ENCODE data around the gene NR3C1.
"Not testable (repeated sequence)": the region's sequence is repeated elsewhere in the genome, so short reads cannot be mapped to it uniquely, and the experiment has no call there.

NR3C1 gene

DNA sequence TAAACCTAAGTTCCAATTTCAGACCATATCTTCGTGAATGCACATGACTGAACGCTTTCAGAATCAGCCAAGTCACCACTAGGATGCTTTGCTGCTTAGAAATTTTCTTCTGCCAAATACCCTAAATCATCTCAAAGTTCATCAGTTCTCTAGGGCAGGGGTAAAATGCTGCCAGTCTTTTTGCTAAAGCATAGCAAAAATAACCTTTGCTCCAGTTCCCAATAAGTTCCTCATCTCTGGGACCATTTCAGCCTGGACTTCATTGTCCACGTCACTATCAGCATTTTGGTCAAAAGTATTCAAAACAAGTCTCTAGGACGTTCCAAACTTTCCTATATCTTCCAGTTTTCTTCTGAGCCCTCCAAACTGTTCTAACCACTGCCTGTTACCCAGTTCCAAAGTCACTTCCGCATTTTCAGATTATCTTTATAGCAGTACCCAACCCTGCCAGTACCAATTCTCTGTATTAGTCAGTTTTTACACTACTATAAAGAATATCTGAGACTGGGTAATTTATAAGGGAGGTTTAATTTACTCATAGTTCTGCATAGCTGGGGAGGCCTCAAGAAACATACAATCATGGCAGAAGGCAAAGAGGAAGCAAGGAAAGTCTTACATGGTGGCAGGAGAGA lies 74.8 kb downstream of the NR3C1 start:
- TF ChIP-seq, protein P1, sequence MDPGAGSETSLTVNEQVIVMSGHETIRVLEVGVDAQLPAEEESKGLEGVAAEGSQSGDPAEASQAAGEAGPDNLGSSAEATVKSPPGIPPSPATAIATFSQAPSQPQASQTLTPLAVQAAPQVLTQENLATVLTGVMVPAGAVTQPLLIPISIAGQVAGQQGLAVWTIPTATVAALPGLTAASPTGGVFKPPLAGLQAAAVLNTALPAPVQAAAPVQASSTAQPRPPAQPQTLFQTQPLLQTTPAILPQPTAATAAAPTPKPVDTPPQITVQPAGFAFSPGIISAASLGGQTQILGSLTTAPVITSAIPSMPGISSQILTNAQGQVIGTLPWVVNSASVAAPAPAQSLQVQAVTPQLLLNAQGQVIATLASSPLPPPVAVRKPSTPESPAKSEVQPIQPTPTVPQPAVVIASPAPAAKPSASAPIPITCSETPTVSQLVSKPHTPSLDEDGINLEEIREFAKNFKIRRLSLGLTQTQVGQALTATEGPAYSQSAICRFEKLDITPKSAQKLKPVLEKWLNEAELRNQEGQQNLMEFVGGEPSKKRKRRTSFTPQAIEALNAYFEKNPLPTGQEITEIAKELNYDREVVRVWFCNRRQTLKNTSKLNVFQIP (CRISPR knock-in tag; IDR thresholded peaks at IDR 0.05; ENCODE audit: borderline replicate concordance, low read depth): no peak
- TF ChIP-seq TOX (CRISPR knock-in tag; IDR thresholded peaks at IDR 0.05; ENCODE audit: borderline replicate concordance) (no peak), RARB (CRISPR knock-in tag; IDR thresholded peaks at IDR 0.05) (no peak), ZC3H10 (CRISPR knock-in tag; IDR thresholded peaks at IDR 0.05) (no peak), ESRRG (CRISPR knock-in tag; IDR thresholded peaks at IDR 0.05) (no peak), GLIS3 (CRISPR knock-in tag; IDR thresholded peaks at IDR 0.05) (no peak), ZNF70 (CRISPR knock-in tag; IDR thresholded peaks at IDR 0.05) (no peak), ZNF565 (CRISPR knock-in tag; conservative IDR thresholded peaks at IDR 0.05; ENCODE audit: low read depth) (no peak), SNAI2 (CRISPR knock-in tag; IDR thresholded peaks at IDR 0.05) (no peak), ISL1 (CRISPR knock-in tag; IDR thresholded peaks at IDR 0.05) (no peak), PPARA (CRISPR knock-in tag; IDR thresholded peaks at IDR 0.05; ENCODE audit: borderline replicate concordance) (no peak)
- TF ChIP-seq, protein P2, sequence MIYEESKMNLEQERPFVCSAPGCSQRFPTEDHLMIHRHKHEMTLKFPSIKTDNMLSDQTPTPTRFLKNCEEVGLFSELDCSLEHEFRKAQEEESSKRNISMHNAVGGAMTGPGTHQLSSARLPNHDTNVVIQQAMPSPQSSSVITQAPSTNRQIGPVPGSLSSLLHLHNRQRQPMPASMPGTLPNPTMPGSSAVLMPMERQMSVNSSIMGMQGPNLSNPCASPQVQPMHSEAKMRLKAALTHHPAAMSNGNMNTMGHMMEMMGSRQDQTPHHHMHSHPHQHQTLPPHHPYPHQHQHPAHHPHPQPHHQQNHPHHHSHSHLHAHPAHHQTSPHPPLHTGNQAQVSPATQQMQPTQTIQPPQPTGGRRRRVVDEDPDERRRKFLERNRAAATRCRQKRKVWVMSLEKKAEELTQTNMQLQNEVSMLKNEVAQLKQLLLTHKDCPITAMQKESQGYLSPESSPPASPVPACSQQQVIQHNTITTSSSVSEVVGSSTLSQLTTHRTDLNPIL (CRISPR knock-in tag; IDR thresholded peaks at IDR 0.05; ENCODE audit: low read depth): no peak
- TF ChIP-seq, protein P3, sequence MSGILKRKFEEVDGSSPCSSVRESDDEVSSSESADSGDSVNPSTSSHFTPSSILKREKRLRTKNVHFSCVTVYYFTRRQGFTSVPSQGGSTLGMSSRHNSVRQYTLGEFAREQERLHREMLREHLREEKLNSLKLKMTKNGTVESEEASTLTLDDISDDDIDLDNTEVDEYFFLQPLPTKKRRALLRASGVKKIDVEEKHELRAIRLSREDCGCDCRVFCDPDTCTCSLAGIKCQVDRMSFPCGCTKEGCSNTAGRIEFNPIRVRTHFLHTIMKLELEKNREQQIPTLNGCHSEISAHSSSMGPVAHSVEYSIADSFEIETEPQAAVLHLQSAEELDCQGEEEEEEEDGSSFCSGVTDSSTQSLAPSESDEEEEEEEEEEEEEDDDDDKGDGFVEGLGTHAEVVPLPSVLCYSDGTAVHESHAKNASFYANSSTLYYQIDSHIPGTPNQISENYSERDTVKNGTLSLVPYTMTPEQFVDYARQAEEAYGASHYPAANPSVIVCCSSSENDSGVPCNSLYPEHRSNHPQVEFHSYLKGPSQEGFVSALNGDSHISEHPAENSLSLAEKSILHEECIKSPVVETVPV (CRISPR knock-in tag; IDR thresholded peaks at IDR 0.05): no peak
- ATAC-seq: no peak

DNA sequence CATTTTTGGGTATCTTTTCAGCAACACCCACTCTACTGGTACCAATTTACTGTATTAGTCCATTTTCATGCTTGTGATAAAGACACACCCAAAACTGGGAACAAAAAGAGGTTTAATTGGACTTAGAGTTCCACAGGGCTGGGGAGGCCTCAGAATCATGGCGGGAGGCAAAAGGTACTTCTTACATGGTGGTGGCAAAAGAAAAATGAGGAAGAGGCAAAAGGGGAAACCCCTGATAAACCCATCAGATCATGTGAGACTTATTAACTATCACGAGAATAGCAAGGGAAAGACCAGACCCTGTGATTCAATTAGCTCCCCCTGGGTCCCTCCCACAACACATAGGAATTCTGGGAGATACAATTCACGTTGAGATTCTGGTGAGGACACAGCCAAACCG lies 78.4 kb downstream of the NR3C1 start:
- not testable (repeated sequence) for ATAC-seq

DNA sequence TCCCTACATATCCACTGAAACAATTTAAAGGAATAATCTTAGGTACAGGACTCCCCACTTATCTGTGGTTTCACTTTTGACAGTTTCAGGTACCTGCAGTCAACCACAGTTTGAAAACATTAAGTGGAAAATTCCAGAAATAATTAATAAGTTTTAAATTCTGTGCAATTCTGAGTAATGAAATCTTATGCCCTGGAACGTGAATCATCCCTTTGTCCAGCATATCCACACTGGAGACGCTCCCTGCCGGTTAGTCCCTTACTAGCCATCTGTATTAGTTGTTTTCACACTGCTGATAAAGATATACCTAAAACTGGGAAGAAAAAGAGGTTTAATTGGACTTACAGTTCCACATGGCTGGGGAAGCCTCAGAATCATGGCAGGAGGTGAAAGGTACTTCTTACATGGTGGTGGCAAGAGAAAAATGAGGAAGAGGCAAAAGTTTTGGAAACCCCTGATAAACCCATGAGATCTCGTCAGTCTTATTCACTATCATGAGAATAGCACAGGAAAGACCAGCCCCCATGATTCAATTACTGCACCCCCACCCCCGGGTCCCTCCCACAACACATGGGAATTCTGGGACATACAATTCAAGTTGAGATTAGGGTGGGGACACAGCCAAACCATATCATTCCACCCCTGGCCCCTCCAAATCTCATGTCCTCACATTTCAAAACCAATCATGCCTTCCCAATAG lies 80.4 kb downstream of the NR3C1 start:
- peak; percentile 68 for ATAC-seq

DNA sequence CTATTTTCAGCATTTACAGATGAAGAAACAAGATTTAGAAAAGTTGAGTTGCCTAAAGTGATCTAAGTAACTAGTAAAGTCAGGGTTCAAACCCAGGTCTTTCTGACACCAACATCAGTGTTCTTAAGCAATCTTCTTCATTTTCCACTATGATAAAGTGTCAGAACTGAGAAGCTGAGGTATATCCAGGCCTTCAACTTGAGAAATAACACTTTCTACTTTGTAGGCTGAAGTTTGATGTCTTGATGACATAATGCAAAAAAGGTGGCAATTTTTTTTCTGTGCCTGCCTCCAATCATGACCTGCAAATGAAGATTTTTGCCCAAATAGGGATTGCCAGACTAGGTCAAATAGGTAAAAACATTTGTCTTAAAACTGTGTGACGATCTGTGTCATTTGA lies 81.3 kb downstream of the NR3C1 start:
- no peak for TF ChIP-seq ZNF70 (CRISPR knock-in tag; IDR thresholded peaks at IDR 0.05)
- TF ChIP-seq ISL1 (CRISPR knock-in tag; IDR thresholded peaks at IDR 0.05): no peak
- TF ChIP-seq CSDC2 (CRISPR knock-in tag; IDR thresholded peaks at IDR 0.05): no peak
- TF ChIP-seq ARNTL (CRISPR knock-in tag; IDR thresholded peaks at IDR 0.05; ENCODE audit: borderline replicate concordance, low read depth): no peak
- no peak for TF ChIP-seq ESRRG (CRISPR knock-in tag; IDR thresholded peaks at IDR 0.05)
- no peak for TF ChIP-seq SNAI2 (CRISPR knock-in tag; IDR thresholded peaks at IDR 0.05)
- no peak for TF ChIP-seq TCF4 (CRISPR knock-in tag; IDR thresholded peaks at IDR 0.05; ENCODE audit: borderline replicate concordance)
- TF ChIP-seq TOX (CRISPR knock-in tag; IDR thresholded peaks at IDR 0.05; ENCODE audit: borderline replicate concordance): no peak
- TF ChIP-seq, protein P4, sequence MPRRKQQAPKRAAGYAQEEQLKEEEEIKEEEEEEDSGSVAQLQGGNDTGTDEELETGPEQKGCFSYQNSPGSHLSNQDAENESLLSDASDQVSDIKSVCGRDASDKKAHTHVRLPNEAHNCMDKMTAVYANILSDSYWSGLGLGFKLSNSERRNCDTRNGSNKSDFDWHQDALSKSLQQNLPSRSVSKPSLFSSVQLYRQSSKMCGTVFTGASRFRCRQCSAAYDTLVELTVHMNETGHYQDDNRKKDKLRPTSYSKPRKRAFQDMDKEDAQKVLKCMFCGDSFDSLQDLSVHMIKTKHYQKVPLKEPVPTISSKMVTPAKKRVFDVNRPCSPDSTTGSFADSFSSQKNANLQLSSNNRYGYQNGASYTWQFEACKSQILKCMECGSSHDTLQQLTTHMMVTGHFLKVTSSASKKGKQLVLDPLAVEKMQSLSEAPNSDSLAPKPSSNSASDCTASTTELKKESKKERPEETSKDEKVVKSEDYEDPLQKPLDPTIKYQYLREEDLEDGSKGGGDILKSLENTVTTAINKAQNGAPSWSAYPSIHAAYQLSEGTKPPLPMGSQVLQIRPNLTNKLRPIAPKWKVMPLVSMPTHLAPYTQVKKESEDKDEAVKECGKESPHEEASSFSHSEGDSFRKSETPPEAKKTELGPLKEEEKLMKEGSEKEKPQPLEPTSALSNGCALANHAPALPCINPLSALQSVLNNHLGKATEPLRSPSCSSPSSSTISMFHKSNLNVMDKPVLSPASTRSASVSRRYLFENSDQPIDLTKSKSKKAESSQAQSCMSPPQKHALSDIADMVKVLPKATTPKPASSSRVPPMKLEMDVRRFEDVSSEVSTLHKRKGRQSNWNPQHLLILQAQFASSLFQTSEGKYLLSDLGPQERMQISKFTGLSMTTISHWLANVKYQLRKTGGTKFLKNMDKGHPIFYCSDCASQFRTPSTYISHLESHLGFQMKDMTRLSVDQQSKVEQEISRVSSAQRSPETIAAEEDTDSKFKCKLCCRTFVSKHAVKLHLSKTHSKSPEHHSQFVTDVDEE (CRISPR knock-in tag; IDR thresholded peaks at IDR 0.05): no peak
- TF ChIP-seq ZFP3 (CRISPR knock-in tag; IDR thresholded peaks at IDR 0.05): no peak
- TF ChIP-seq OSR1 (CRISPR knock-in tag; IDR thresholded peaks at IDR 0.05): no peak
- TF ChIP-seq ZNF565 (CRISPR knock-in tag; conservative IDR thresholded peaks at IDR 0.05; ENCODE audit: low read depth): no peak
- no peak for TF ChIP-seq ZC3H10 (CRISPR knock-in tag; IDR thresholded peaks at IDR 0.05)
- no peak for TF ChIP-seq GLIS3 (CRISPR knock-in tag; IDR thresholded peaks at IDR 0.05)

More for the DNA sequence above, 81.3 kb downstream of the NR3C1 start:
- ATAC-seq: no peak

All from SK-N-SH treated with all-trans-retinoic acid at 6 μM for 48 hours (cell line).